ENCODE results near the gene TMEM45B.

DNA sequence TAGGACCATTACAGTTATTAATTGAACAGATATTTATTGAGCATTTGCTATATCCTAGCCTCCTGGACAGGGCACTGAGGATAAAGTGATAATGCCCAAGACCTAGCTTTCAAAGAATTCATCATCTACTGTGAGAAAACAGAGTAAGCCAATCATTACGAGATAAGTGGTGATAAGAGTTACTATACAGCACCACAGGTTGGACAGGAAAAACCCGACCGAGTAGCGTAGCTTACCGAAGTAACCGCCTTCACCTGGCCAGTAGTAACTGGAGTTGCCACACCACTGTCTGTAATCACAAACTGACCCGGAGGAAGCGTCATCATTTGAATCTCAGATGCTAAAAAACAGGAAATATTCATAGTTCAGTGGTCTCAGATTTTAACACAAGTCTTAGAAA lies 89.8 kb downstream of the TMEM45B start:
- TF ChIP-seq CTCF (IDR thresholded peaks at IDR 0.05): no peak
- no peak for TF ChIP-seq POLR2A (IDR thresholded peaks at IDR 0.05)
